HTR-8/SVneo (cell line): ENCODE results near the gene ANP32D.
"Not testable (repeated sequence)": the region's sequence is repeated elsewhere in the genome, so short reads cannot be mapped to it uniquely, and the experiment has no call there.

Source experiments
- DNase-seq: peaks from one replicate; pipeline ENCODE4 v3.0.0; 2011; ENCODE audit warnings: low spot score, mixed read lengths; ENCODE audit not compliant: insufficient read length
- FAIRE-seq: peaks from 2 replicates; lab custom pipeline; 2011; peaks lifted over from hg19 to GRCh38; lab: Jason Lieb, UNC

ANP32D gene

GRCh38 chr12:48472259-48472658 lies at the start of gene ANP32D:
Gene ANP32D (plus strand): TSS chr12:48472559. CDS start chr12:48472665, 106 bp downstream.
- DNase-seq (no peak), FAIRE-seq (no peak)

GRCh38 chr12:48423171-48423570 lies 49.2 kb upstream of the ANP32D start:
- no peak for DNase-seq
- no peak for FAIRE-seq

- DNase-seq (no peak), FAIRE-seq (no peak)
These were observed 47.7 kb upstream of the ANP32D start for GRCh38 chr12:48424644-48425043.

- FAIRE-seq, DNase-seq: not testable (repeated sequence)
These were observed 38.3 kb upstream of the ANP32D start for GRCh38 chr12:48434016-48434415.

GRCh38 chr12:48441069-48441468 lies 31.3 kb upstream of the ANP32D start:
- no peak for DNase-seq
- FAIRE-seq: no peak

GRCh38 chr12:48442179-48442847 lies 30.0 kb upstream of the ANP32D start:
- FAIRE-seq (no peak), DNase-seq (no peak)

GRCh38 chr12:48445538-48445937 lies 26.8 kb upstream of the ANP32D start:
- DNase-seq: no peak
- no peak for FAIRE-seq

- DNase-seq (no peak), FAIRE-seq (no peak)
These were observed 26.1 kb upstream of the ANP32D start for GRCh38 chr12:48446161-48446776.

GRCh38 chr12:48447755-48448154 lies 24.6 kb upstream of the ANP32D start:
- DNase-seq: no peak
- FAIRE-seq: no peak

- DNase-seq (no peak), FAIRE-seq (no peak)
These were observed 21.0 kb upstream of the ANP32D start for GRCh38 chr12:48451372-48451771.

- DNase-seq, FAIRE-seq: not testable (repeated sequence)
These were observed 19.4 kb upstream of the ANP32D start for GRCh38 chr12:48452961-48453360.

GRCh38 chr12:48454667-48455066 lies 17.7 kb upstream of the ANP32D start:
- FAIRE-seq (no peak), DNase-seq (peak; percentile 18)

- FAIRE-seq: no peak
- DNase-seq: no peak
These were observed 17.2 kb upstream of the ANP32D start for GRCh38 chr12:48455116-48455515.

- FAIRE-seq (no peak), DNase-seq (no peak)
These were observed 13.1 kb upstream of the ANP32D start for GRCh38 chr12:48459259-48459658.

- not testable (repeated sequence) for DNase-seq, FAIRE-seq
These were observed 3.3 kb upstream of the ANP32D start for GRCh38 chr12:48469027-48469426.

GRCh38 chr12:48473061-48473460 lies 702 bp downstream of the ANP32D start:
- DNase-seq: no peak
- FAIRE-seq: no peak

- not testable (repeated sequence) for FAIRE-seq, DNase-seq
These were observed 2.1 kb downstream of the ANP32D start for GRCh38 chr12:48474497-48474896.

GRCh38 chr12:48482198-48482597 lies 9.8 kb downstream of the ANP32D start, which contains the start of gene C12orf54:
Gene C12orf54 (plus strand): TSS chr12:48482498. CDS start chr12:48483297, 799 bp downstream.
- DNase-seq (no peak), FAIRE-seq (no peak)

- no peak for FAIRE-seq
- DNase-seq: no peak
These were observed 10.6 kb downstream of the ANP32D start for GRCh38 chr12:48482930-48483329.

GRCh38 chr12:48486261-48486660 lies 13.9 kb downstream of the ANP32D start:
- no peak for FAIRE-seq
- no peak for DNase-seq

- no peak for FAIRE-seq
These were observed 14.3 kb downstream of the ANP32D start for GRCh38 chr12:48486679-48487078.

GRCh38 chr12:48489012-48489411 lies 16.7 kb downstream of the ANP32D start:
- DNase-seq: no peak
- FAIRE-seq: no peak

More at GRCh38 chr12:48486679-48487078, 14.3 kb downstream of the ANP32D start:
- no peak for DNase-seq
